ENCODE measurements around the gene KBTBD12. TPM values are rescaled to one million over a fixed set of nuclear protein-coding genes. Genes with fewer than 3 reads are reported as not detected.
"Not testable (repeated sequence)": the region's sequence is repeated elsewhere in the genome, so short reads cannot be mapped to it uniquely, and the experiment has no call there.

Gene KBTBD12
- total and polyA plus RNA-seq, 2 experiments from 2014 or later, result 0.07 TPM; not detected in 1

DNA sequence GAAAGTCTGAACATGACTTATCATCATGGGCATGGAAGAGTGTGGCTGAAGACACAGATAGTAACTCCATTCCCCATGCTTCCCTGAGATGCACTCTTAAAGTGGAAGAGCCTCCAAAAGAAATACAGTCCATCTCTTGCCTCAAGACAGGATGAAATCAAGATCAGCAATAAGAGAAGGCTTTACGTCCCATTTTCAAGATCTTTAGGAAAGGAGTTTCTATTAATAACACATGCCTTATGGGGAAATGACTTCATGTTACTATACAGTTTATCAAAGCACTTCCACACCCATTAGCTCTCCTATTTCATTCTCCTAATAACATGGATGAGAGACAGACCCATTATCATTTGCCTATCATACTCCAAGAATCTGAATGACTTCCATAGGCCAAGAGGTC is 6.1 kb upstream of the KBTBD12 start:
- no peak for DNase-seq (ENCODE audit: low spot score)
- H3K36me3 ChIP-seq (replicated peaks; ENCODE audit: insufficient read depth, low read depth), result no peaks in the 10 kb centered on the region
- 54% methylated on average over 1 of the region's 1 CpG for WGBS (ENCODE audit: low lambda C conversion rate, missing lambda C conversion rate)

DNA sequence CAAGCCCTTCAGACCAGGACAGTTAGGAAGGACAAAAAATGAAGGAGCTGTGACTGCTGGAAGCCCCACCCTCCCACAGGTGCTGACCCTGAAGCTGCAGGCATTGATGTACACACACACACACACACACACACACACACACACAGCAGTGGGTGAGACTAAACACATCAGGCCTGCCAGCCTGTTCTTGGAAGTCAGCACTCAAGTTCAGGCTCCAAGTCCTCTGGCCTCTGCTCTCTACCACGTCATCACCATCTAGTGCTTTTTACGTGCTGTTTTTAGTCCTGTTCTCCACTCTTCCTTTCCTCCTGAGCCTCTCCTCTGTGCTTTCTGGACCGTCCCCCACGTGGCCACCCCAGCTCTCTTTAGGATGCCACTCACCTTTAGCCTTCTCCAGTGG is 5.4 kb upstream of the KBTBD12 start:
- Histone ChIP-seq H3K9me3 (ENCODE audit: low read depth) (no peaks in the 10 kb centered on the region), H2AFZ (no peak overlapping the region), H3K79me2 (no peaks in the 10 kb centered on the region), H3K27ac (no peak overlapping the region), H3K9me2 (replicated peaks; ENCODE audit: insufficient read depth) (no peaks in the 10 kb centered on the region), H3K4me2 (no peak overlapping the region), H3K36me3 (replicated peaks; ENCODE audit: insufficient read depth, low read depth) (no peaks in the 10 kb centered on the region), H3K27me3 (peaks cover 5% of the 10 kb centered on the region), H4K20me1 (ENCODE audit: insufficient read depth, poor library complexity, severe bottlenecking) (no peaks in the 10 kb centered on the region), H3K4me3 (no peak overlapping the region), H3K4me1 (ENCODE audit: insufficient read depth) (peaks cover 5% of the 10 kb centered on the region)
- TF ChIP-seq EZH2 (IDR thresholded peaks at IDR 0.05; ENCODE audit: borderline replicate concordance) (no peak), EZH2phosphoT487 (IDR thresholded peaks at IDR 0.05; ENCODE audit: low read depth, severe bottlenecking, unreplicated experiment) (no peak)
- TF ChIP-seq, protein P1, sequence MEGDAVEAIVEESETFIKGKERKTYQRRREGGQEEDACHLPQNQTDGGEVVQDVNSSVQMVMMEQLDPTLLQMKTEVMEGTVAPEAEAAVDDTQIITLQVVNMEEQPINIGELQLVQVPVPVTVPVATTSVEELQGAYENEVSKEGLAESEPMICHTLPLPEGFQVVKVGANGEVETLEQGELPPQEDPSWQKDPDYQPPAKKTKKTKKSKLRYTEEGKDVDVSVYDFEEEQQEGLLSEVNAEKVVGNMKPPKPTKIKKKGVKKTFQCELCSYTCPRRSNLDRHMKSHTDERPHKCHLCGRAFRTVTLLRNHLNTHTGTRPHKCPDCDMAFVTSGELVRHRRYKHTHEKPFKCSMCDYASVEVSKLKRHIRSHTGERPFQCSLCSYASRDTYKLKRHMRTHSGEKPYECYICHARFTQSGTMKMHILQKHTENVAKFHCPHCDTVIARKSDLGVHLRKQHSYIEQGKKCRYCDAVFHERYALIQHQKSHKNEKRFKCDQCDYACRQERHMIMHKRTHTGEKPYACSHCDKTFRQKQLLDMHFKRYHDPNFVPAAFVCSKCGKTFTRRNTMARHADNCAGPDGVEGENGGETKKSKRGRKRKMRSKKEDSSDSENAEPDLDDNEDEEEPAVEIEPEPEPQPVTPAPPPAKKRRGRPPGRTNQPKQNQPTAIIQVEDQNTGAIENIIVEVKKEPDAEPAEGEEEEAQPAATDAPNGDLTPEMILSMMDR (IDR thresholded peaks at IDR 0.05; ENCODE audit: poor library complexity), result no peak
- DNase-seq (ENCODE audit: low spot score), result no peak
- 73% methylated on average over 4 of the region's 4 CpGs for WGBS (ENCODE audit: low lambda C conversion rate, missing lambda C conversion rate)

More for the DNA sequence above, 6.1 kb upstream of the KBTBD12 start:
- Histone ChIP-seq H3K27ac (no peak overlapping the region), H3K27me3 (peaks cover 2% of the 10 kb centered on the region), H3K9me2 (replicated peaks; ENCODE audit: insufficient read depth) (no peaks in the 10 kb centered on the region), H2AFZ (no peak overlapping the region), H4K20me1 (ENCODE audit: insufficient read depth, poor library complexity, severe bottlenecking) (no peaks in the 10 kb centered on the region), H3K79me2 (no peaks in the 10 kb centered on the region), H3K4me2 (no peak overlapping the region), H3K4me3 (no peak overlapping the region), H3K9me3 (ENCODE audit: low read depth) (no peaks in the 10 kb centered on the region), H3K4me1 (ENCODE audit: insufficient read depth) (peaks cover 5% of the 10 kb centered on the region)
- TF ChIP-seq, protein P1 (IDR thresholded peaks at IDR 0.05; ENCODE audit: poor library complexity), result no peak

DNA sequence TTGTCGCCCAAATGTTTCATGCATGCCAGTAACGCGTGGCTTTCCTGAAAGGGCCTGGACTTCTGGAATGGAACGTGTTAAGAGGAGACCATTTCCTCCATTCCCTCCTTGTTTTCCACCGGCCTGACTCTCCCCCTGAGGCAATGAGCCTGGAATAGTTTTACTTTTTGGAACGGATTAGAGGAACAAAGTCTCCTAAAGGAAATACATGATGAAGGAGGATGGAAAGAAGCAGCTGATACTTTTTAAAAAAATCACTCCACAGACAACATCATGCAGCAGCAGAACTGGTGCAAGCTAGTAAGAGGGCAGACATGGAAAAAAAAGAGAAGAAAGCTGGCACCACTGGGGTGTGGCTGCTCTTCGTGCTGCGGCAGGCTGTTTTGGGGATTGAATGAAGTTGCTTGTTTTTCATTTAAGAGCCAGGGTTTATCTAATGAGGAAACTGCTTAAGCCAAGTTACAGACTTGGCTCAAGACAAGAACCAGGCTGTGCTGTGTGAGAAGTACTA is 3.6 kb upstream of the KBTBD12 start:
- Histone ChIP-seq H3K4me1 (ENCODE audit: insufficient read depth) (peaks cover 5% of the 10 kb centered on the region), H3K36me3 (replicated peaks; ENCODE audit: insufficient read depth, low read depth) (no peaks in the 10 kb centered on the region), H3K4me2 (peak overlapping the region; percentile 38), H3K79me2 (no peaks in the 10 kb centered on the region), H4K20me1 (ENCODE audit: insufficient read depth, poor library complexity, severe bottlenecking) (no peaks in the 10 kb centered on the region), H3K9me3 (ENCODE audit: low read depth) (no peaks in the 10 kb centered on the region), H2AFZ (no peak overlapping the region), H3K4me3 (no peak overlapping the region), H3K9me2 (replicated peaks; ENCODE audit: insufficient read depth) (no peaks in the 10 kb centered on the region), H3K27me3 (peaks cover 13% of the 10 kb centered on the region), H3K27ac (peak overlapping the region; percentile 71)
- 42% methylated on average over 8 of the region's 8 CpGs for WGBS (ENCODE audit: low lambda C conversion rate, missing lambda C conversion rate)
- peak; percentile 56 for DNase-seq (ENCODE audit: low spot score)
- no peak for TF ChIP-seq EZH2 (IDR thresholded peaks at IDR 0.05; ENCODE audit: borderline replicate concordance)
- TF ChIP-seq EZH2phosphoT487 (IDR thresholded peaks at IDR 0.05; ENCODE audit: low read depth, severe bottlenecking, unreplicated experiment), result no peak
- TF ChIP-seq, protein P1 (IDR thresholded peaks at IDR 0.05; ENCODE audit: poor library complexity), result no peak

DNA sequence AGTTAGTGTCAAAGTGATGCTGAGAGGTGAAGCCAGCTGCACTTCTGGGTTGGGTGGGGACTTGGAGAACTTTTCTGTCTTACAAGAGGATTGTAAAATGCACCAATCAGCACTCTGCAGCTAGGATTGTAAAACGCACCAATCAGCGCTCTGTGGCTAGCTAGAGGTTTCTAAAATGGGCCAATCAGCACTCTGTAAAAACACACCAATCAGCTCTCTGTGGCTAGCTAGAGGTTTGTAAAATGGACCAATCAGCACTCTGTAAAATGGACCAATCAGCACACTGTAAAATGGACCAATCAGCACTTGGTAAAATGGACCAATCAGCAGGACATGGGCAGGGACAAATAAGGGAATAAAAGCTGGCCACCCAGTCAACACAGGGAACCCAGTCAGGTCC is 1.2 kb upstream of the KBTBD12 start:
- H3K4me3 ChIP-seq; H3K27ac ChIP-seq; DNase-seq (ENCODE audit: low spot score); H3K36me3 ChIP-seq (replicated peaks; ENCODE audit: insufficient read depth, low read depth); H3K79me2 ChIP-seq; H3K9me2 ChIP-seq (replicated peaks; ENCODE audit: insufficient read depth); H2AFZ ChIP-seq; H3K9me3 ChIP-seq (ENCODE audit: low read depth); H3K4me2 ChIP-seq; H4K20me1 ChIP-seq (ENCODE audit: insufficient read depth, poor library complexity, severe bottlenecking); H3K4me1 ChIP-seq (ENCODE audit: insufficient read depth): not testable (repeated sequence)
- 96% methylated on average over 2 of the region's 2 CpGs for WGBS (ENCODE audit: low lambda C conversion rate, missing lambda C conversion rate)
- H3K27me3 ChIP-seq, result peaks cover 13% of the 10 kb centered on the region
